HG02798 (cell line): ENCODE data around the gene LASP1NB.
"Not testable (repeated sequence)": the region's sequence is repeated elsewhere in the genome, so short reads cannot be mapped to it uniquely, and the experiment has no call there.

Experiments used
- ATAC-seq: cut with Tn5 transposase; IDR thresholded peaks from one replicate; pipeline ENCODE4 v1.9.1; 2021; ENCODE audit warnings: mild to moderate bottlenecking; ENCODE audit not compliant: unreplicated experiment, poor library complexity

The LASP1NB gene

GRCh38 chr17:38896346-38896954 lies 29.0 kb upstream of the LASP1NB start:
- ATAC-seq: no peak

- ATAC-seq: no peak
Observed at GRCh38 chr17:38897176-38897575, 28.2 kb upstream of the LASP1NB start.

GRCh38 chr17:38897671-38898290 lies 27.6 kb upstream of the LASP1NB start:
- ATAC-seq: no peak

GRCh38 chr17:38898291-38898679 lies 27.1 kb upstream of the LASP1NB start:
- peak; percentile 19 for ATAC-seq

- peak; percentile 76 for ATAC-seq
Observed at GRCh38 chr17:38898812-38899348, 26.5 kb upstream of the LASP1NB start.

GRCh38 chr17:38899421-38899820 lies 26.0 kb upstream of the LASP1NB start:
- ATAC-seq: no peak

- ATAC-seq: no peak
Observed at GRCh38 chr17:38900978-38901656, 24.3 kb upstream of the LASP1NB start.

GRCh38 chr17:38903404-38903803 lies 22.0 kb upstream of the LASP1NB start:
- no peak for ATAC-seq

- no peak for ATAC-seq
Observed at GRCh38 chr17:38904892-38905291, 20.5 kb upstream of the LASP1NB start.

GRCh38 chr17:38905375-38905774 lies 20.0 kb upstream of the LASP1NB start:
- ATAC-seq: no peak

- no peak for ATAC-seq
Observed at GRCh38 chr17:38906460-38907228, 18.8 kb upstream of the LASP1NB start.

- no peak for ATAC-seq
Observed at GRCh38 chr17:38907930-38908675, 17.3 kb upstream of the LASP1NB start.

GRCh38 chr17:38908676-38909181 lies 16.7 kb upstream of the LASP1NB start:
- ATAC-seq: no peak

GRCh38 chr17:38910325-38910724 lies 15.1 kb upstream of the LASP1NB start:
- ATAC-seq: no peak

- no peak for ATAC-seq
Observed at GRCh38 chr17:38911081-38911730, 14.2 kb upstream of the LASP1NB start.

GRCh38 chr17:38911731-38912081 lies 13.7 kb upstream of the LASP1NB start:
- not testable (repeated sequence) for ATAC-seq

- no peak for ATAC-seq
Observed at GRCh38 chr17:38912221-38912813, 13.1 kb upstream of the LASP1NB start.

- no peak for ATAC-seq
Observed at GRCh38 chr17:38914741-38915638, 10.4 kb upstream of the LASP1NB start.
